ENCODE measurements around the gene LIN52.

- no peak for TF ChIP-seq CTCF (IDR thresholded peaks at IDR 0.05; ENCODE audit: low read depth, low read length)
- no peak for TF ChIP-seq EZH2phosphoT487 (IDR thresholded peaks at IDR 0.05; ENCODE audit: low read depth)
These were observed 134.8 kb downstream of the LIN52 start for GRCh38 chr14:74219277-74220205.

Data from OCI-LY3 (cell line).